ENCODE data around the gene CD55. TPM values are rescaled to one million over a fixed set of nuclear protein-coding genes. Genes with fewer than 3 reads are reported as not detected.

CD55 gene
- total and polyA plus RNA-seq, 2 of the 8 experiments (the other 6 are each of a cell fraction or from before 2014, with no cell fraction given): 20.1 to 22.8 TPM

- H2BK5ac ChIP-seq (ENCODE audit: low read depth, low read length): no peak overlapping the region
- no peak overlapping the region for H2BK20ac ChIP-seq (ENCODE audit: low read length)
- no peak overlapping the region for H3K18ac ChIP-seq (ENCODE audit: extremely low read depth, low read length)
- no peak overlapping the region for H3K4me3 ChIP-seq (ENCODE audit: extremely low read depth in 1 of 4, insufficient read depth in 2 of 4, low read depth in 3 of 4, low read length in 4 of 4)
- no peak overlapping the region for H3K27ac ChIP-seq (ENCODE audit: low read depth, low read length)
- no peak overlapping the region for H2AFZ ChIP-seq (ENCODE audit: low read length)
- H3K23ac ChIP-seq (ENCODE audit: insufficient read length): no peak overlapping the region
- WGBS, 2 experiments (ENCODE audit: extremely low coverage in 1 of 2, insufficient coverage in 1 of 2, insufficient read length in 1 of 2, insufficient replicate concordance in 2 of 2, low coverage in 1 of 2, low lambda C conversion rate in 2 of 2, missing lambda C conversion rate in 1 of 2): 94% methylated on average over 4 of the region's 4 CpGs; no CpG with 5 or more reads in 1 of the 2 experiments
- no peak overlapping the region for H2BK12ac ChIP-seq (ENCODE audit: low read depth, low read length)
- FAIRE-seq: no peak
- H4K8ac ChIP-seq (ENCODE audit: extremely low read depth, insufficient read depth, low read length): no peak overlapping the region
- H3K23me2 ChIP-seq (ENCODE audit: low read depth, low read length): no peaks in the 10 kb centered on the region
- no peaks in the 10 kb centered on the region for H3K27me3 ChIP-seq (replicated peaks in 1 of 4; ENCODE audit: control insufficient read depth in 3 of 4, extremely low read depth in 1 of 4, insufficient read depth in 3 of 4, low read length in 3 of 4)
- peak overlapping the region in 1 of 4 experiments; percentile 34; a peak in 1 of 7 replicates for H3K9ac ChIP-seq (replicated peaks in 1 of 4; ENCODE audit: extremely low read depth in 1 of 4, low read depth in 3 of 4, low read length in 3 of 4)
- H4K91ac ChIP-seq (replicated peaks; ENCODE audit: insufficient read length, low read length): no peak overlapping the region
- no peak overlapping the region for H2AK5ac ChIP-seq (ENCODE audit: low read depth, low read length)
- no peak overlapping the region for H3K4ac ChIP-seq (replicated peaks; ENCODE audit: insufficient read length, low read depth, low read length)
- no peak overlapping the region for H2BK15ac ChIP-seq (ENCODE audit: low read length)
- no peak overlapping the region for H3K4me2 ChIP-seq (ENCODE audit: insufficient read depth in 1 of 2, low read depth in 2 of 2, low read length in 2 of 2)
- peaks cover 0 to 3% (median 1%) of the 10 kb centered on the region in 4 experiments; a peak in 1 of 7 replicates for H3K4me1 ChIP-seq (replicated peaks in 1 of 4; ENCODE audit: control insufficient read depth in 3 of 4, insufficient read depth in 4 of 4, low read length in 3 of 4)
- no peaks in the 10 kb centered on the region for H3K79me1 ChIP-seq (ENCODE audit: low read depth, low read length)
- ChIA-PET CTCF (ENCODE audit: partially characterized antibody) (interaction anchor here (1.6 kb wide), 1 partner anchor 39 kb away, joined by 4 read pairs; no protein-coding TSS in a partner anchor), POLR2A (ENCODE audit: partially characterized antibody) (interaction anchor here (1.6 kb wide), 1 partner anchor 23 kb away, joined by 6 read pairs; the partner anchor contains the start of gene CD55)
- no peaks in the 10 kb centered on the region for H4K20me1 ChIP-seq (replicated peaks in 1 of 2; ENCODE audit: control insufficient read depth in 1 of 2, insufficient read depth in 2 of 2, low read length in 2 of 2)
- H3K14ac ChIP-seq (ENCODE audit: insufficient read length): no peak overlapping the region
- H3K9me3 ChIP-seq (ENCODE audit: insufficient read depth in 2 of 2, low read depth in 1 of 2, low read length in 1 of 2): no peaks in the 10 kb centered on the region; a peak in 1 of 4 replicates
- H3K56ac ChIP-seq (replicated peaks; ENCODE audit: insufficient read length, low read depth, low read length): no peak overlapping the region
- H3K36me3 ChIP-seq (ENCODE audit: control insufficient read depth in 2 of 4, insufficient read depth in 4 of 4, low read length in 3 of 4): no peaks in the 10 kb centered on the region
- H4K5ac ChIP-seq (ENCODE audit: insufficient read length, low read depth, low read length): no peak overlapping the region
- no peak overlapping the region for H2BK120ac ChIP-seq (replicated peaks; ENCODE audit: low read depth, low read length)
- no peak for DNase-seq (ENCODE audit: low read depth in 1 of 2, low spot score in 2 of 2)
- H3K79me2 ChIP-seq (ENCODE audit: control insufficient read depth in 1 of 2, insufficient read depth in 2 of 2, low read length in 2 of 2): no peaks in the 10 kb centered on the region
- no peak for TF ChIP-seq SP2 (IDR thresholded peaks at IDR 0.05; ENCODE audit: low read length)
- no peak for TF ChIP-seq E2F6 (IDR thresholded peaks at IDR 0.05)
- no peak for TF ChIP-seq MAFK (IDR thresholded peaks at IDR 0.05; ENCODE audit: low read depth, low read length)
- TF ChIP-seq ZNF274 (IDR thresholded peaks at IDR 0.05; ENCODE audit: borderline replicate concordance, extremely low read depth, low read length): no peak
- TF ChIP-seq RFX5 (IDR thresholded peaks at IDR 0.05; ENCODE audit: borderline replicate concordance, low read depth, low read length): no peak
- TF ChIP-seq SUZ12 (IDR thresholded peaks at IDR 0.05; ENCODE audit: low read length): no peak
- no peak for TF ChIP-seq SIX5 (IDR thresholded peaks at IDR 0.05; ENCODE audit: low read depth, low read length)
- no peak for TF ChIP-seq BRCA1 (IDR thresholded peaks at IDR 0.05; ENCODE audit: low read depth, low read length)
- no peak for TF ChIP-seq MAX (IDR thresholded peaks at IDR 0.05)
- no peak for TF ChIP-seq EP300 (IDR thresholded peaks at IDR 0.05; ENCODE audit: borderline replicate concordance in 1 of 2, low read depth in 2 of 2, low read length in 2 of 2)
Measured at GRCh38 chr1:207298636-207299398, 22.7 kb upstream of the CD55 start.
